ENCODE data around the gene ZBTB17. TPM values are rescaled to one million over a fixed set of nuclear protein-coding genes. Genes with fewer than 3 reads are reported as not detected.
"Not testable (repeated sequence)": the region's sequence is repeated elsewhere in the genome, so short reads cannot be mapped to it uniquely, and the experiment has no call there.

ZBTB17 gene
- polyA plus RNA-seq, 10 donors, result 16.9 to 33.7 (median 23.1) TPM

- no peak for DNase-seq
Observed at GRCh38 chr1:15937706-15938168, 38.2 kb downstream of the ZBTB17 start.

GRCh38 chr1:15937146-15937545, 38.8 kb downstream of the ZBTB17 start:
- no peak for DNase-seq

GRCh38 chr1:15936025-15936424, 39.9 kb downstream of the ZBTB17 start:
- no peak for DNase-seq

- no peak for DNase-seq
Observed at GRCh38 chr1:15935056-15935950, 40.6 kb downstream of the ZBTB17 start.

GRCh38 chr1:15934211-15935055, 41.5 kb downstream of the ZBTB17 start:
- no peak for DNase-seq

- DNase-seq, result no peak
Observed at GRCh38 chr1:15933684-15934083, 42.2 kb downstream of the ZBTB17 start.

GRCh38 chr1:15932612-15933011, 43.3 kb downstream of the ZBTB17 start:
- no peak for DNase-seq

- no peak for DNase-seq
Observed at GRCh38 chr1:15931884-15932283, 44.0 kb downstream of the ZBTB17 start.

GRCh38 chr1:15931401-15931800, 44.5 kb downstream of the ZBTB17 start:
- no peak for DNase-seq

- no peak for DNase-seq
Observed at GRCh38 chr1:15928971-15929965, 46.6 kb downstream of the ZBTB17 start.

GRCh38 chr1:15926448-15926847, 49.5 kb downstream of the ZBTB17 start:
- not testable (repeated sequence) for DNase-seq

- DNase-seq, result no peak
Observed at GRCh38 chr1:15923241-15923640, 52.7 kb downstream of the ZBTB17 start.

GRCh38 chr1:15918962-15919715, 56.8 kb downstream of the ZBTB17 start:
- peak in 1 of 3 donors; percentile 61 for DNase-seq

- no peak for DNase-seq
Observed at GRCh38 chr1:15916916-15917315, 59.0 kb downstream of the ZBTB17 start.

GRCh38 chr1:15916417-15916816, 59.5 kb downstream of the ZBTB17 start:
- no peak for DNase-seq

- no peak for DNase-seq
Observed at GRCh38 chr1:15915991-15916390, 59.9 kb downstream of the ZBTB17 start.

- DNase-seq, result not testable (repeated sequence)
Observed at GRCh38 chr1:15913607-15914006, 62.3 kb downstream of the ZBTB17 start.

GRCh38 chr1:15911927-15912326, 64.0 kb downstream of the ZBTB17 start:
- no peak for DNase-seq

GRCh38 chr1:15911141-15911540, 64.8 kb downstream of the ZBTB17 start:
- DNase-seq, result no peak

- DNase-seq, result no peak
Observed at GRCh38 chr1:15908597-15908996, 67.3 kb downstream of the ZBTB17 start.

- no peak for DNase-seq
Observed at GRCh38 chr1:15902882-15903281, 73.0 kb downstream of the ZBTB17 start.
